Fibroblast of lung (primary cell): ENCODE data around the gene TNFRSF1A. TPM values are rescaled to one million over a fixed set of nuclear protein-coding genes. Genes with fewer than 3 reads are reported as not detected.

ENCODE experiments used
- DNase-seq, 2 donors: peaks; one replicate each; pipeline versions ENCODE4 v3.0.0 to v3.0.0-alpha.2; 2010; ENCODE audit warnings: low read depth in 2 of 2
- H2AFZ ChIP-seq: 2 replicates; pipeline ENCODE4 v1.5.1; 2012; ENCODE audit warnings: low read length, control low read depth, inconsistent platforms
- H3K27ac ChIP-seq: 2 replicates; pipeline ENCODE4 v1.5.1; 2011; ENCODE audit warnings: low read length, control low read depth; ENCODE audit not compliant: insufficient read depth
- H3K27me3 ChIP-seq: 2 replicates; pipeline ENCODE4 v1.5.1; 2011; ENCODE audit warnings: mild to moderate bottlenecking, low read length; ENCODE audit not compliant: control insufficient read depth, insufficient read depth
- H3K36me3 ChIP-seq: 2 replicates; pipeline ENCODE4 v1.5.1; 2011; ENCODE audit warnings: low read length; ENCODE audit not compliant: control insufficient read depth, insufficient read depth
- H3K4me1 ChIP-seq: 2 replicates; pipeline ENCODE4 v1.5.1; 2011; ENCODE audit warnings: low read length; ENCODE audit not compliant: control insufficient read depth, insufficient read depth; ENCODE audit errors: extremely low read depth
- H3K4me2 ChIP-seq: 2 replicates; pipeline ENCODE4 v1.5.1; 2011; ENCODE audit warnings: low read length, control low read depth; ENCODE audit not compliant: insufficient read depth; ENCODE audit errors: extremely low read depth
- H3K4me3 ChIP-seq, 4 experiments: fragments of 200-600 bp in 1 of 4; sonication (generic) in 1 of 4; replicated peaks in 1 of 4; 2 replicates each; pipeline ENCODE4 v1.5.1; 2011 to 2016; ENCODE audit warnings: low read length in 4 of 4, low read depth in 3 of 4, mild to moderate bottlenecking in 3 of 4, control low read depth in 2 of 4, inconsistent platforms in 1 of 4, mixed read lengths in 1 of 4; ENCODE audit not compliant: insufficient read depth in 1 of 4; ENCODE audit errors: control extremely low read depth in 1 of 4
- H3K79me2 ChIP-seq: 2 replicates; pipeline ENCODE4 v1.5.1; 2012; ENCODE audit warnings: mild to moderate bottlenecking, low read length, inconsistent platforms; ENCODE audit not compliant: control insufficient read depth, insufficient read depth
- H3K9ac ChIP-seq: 2 replicates; pipeline ENCODE4 v1.5.1; 2011; ENCODE audit warnings: mild to moderate bottlenecking, low read length, control low read depth; ENCODE audit not compliant: insufficient read depth
- H3K9me3 ChIP-seq: 2 replicates; pipeline ENCODE4 v1.5.1; 2012; ENCODE audit warnings: low read depth, low read length; ENCODE audit not compliant: control insufficient read depth, insufficient read depth
- H4K20me1 ChIP-seq: 2 replicates; pipeline ENCODE4 v1.5.1; 2011; ENCODE audit warnings: low read length; ENCODE audit not compliant: control insufficient read depth, insufficient read depth; ENCODE audit errors: extremely low read depth
- EZH2 ChIP-seq: IDR thresholded peaks from 2 replicates; pipeline ENCODE4 v1.5.1; 2012; ENCODE audit warnings: low read length, control low read depth, mild to moderate bottlenecking; ENCODE audit errors: missing control alignments
- polyA plus RNA-seq, 2 donors: library from polyadenylated mRNA; depleted of rRNA in 1 of 2; stranded (reverse) in 1 of 2; unstranded in 1 of 2; fragments of >200 nt; gene quantifications; 2 replicates each; pipeline ENCODE4 v1.2.1, GENCODE V29; 2011 to 2012; ENCODE audit warnings: missing spikeins in 1 of 2
- total RNA-seq: library from RNA; depleted of rRNA; stranded (reverse); fragments of >200 nt; gene quantifications from 2 replicates; pipeline ENCODE4 v1.2.1, GENCODE V29; 2014
- TF ChIP-seq, protein P1 (sequence below), 2 donors: IDR thresholded peaks in 1 of 2; conservative IDR thresholded peaks in 1 of 2; 1 replicate in 1 of 2; 2 replicates in 1 of 2; pipeline ENCODE4 v1.5.1; 2011 to 2012; ENCODE audit warnings: low read length in 2 of 2, control low read depth in 1 of 2, inconsistent platforms in 1 of 2, low read depth in 1 of 2, mild to moderate bottlenecking in 1 of 2

Gene TNFRSF1A
- total and polyA plus RNA-seq, 2 donors (not counting 1 experiment from before 2014, with no cell fraction given) = 157 to 257 TPM

DNA sequence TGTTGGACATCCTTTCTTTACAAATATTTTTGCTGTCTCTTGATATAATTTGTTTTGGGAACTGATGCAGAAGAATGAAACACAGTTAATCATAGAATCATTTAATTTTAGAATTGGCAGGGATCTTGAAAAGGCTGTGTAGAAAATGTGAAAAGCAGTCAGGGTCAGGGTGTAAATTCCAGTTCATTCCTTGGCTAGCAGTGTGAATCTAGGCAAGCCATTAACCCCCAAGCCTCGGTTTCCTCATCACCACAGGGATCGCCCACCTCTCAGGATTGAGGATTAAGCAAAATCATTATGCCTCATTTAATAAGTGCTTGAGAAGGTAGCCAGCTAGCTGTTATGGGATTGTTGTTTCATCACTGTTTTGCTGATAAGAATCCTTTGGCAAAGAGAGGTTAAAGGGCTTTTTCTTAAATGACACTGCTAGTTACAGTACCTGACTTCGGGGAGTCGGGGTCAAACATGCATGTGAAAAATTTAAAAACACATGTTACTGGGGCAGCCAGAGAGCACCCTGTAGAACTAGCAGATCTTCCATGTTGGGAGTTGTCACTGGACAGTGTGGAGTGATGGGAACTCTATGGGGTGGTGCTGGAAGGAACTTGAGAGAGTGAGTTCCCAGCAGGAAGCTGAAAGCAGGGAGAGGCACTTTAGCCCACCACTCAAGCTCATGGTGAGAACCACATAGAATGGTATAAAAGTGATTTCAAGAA lies 10.7 kb downstream of the TNFRSF1A start:
- H3K79me2 ChIP-seq = peaks cover 58% of the 10 kb centered on the region
- no peak overlapping the region for H3K4me2 ChIP-seq
- peaks cover 44% of the 10 kb centered on the region for H3K4me1 ChIP-seq
- TF ChIP-seq, protein P1, sequence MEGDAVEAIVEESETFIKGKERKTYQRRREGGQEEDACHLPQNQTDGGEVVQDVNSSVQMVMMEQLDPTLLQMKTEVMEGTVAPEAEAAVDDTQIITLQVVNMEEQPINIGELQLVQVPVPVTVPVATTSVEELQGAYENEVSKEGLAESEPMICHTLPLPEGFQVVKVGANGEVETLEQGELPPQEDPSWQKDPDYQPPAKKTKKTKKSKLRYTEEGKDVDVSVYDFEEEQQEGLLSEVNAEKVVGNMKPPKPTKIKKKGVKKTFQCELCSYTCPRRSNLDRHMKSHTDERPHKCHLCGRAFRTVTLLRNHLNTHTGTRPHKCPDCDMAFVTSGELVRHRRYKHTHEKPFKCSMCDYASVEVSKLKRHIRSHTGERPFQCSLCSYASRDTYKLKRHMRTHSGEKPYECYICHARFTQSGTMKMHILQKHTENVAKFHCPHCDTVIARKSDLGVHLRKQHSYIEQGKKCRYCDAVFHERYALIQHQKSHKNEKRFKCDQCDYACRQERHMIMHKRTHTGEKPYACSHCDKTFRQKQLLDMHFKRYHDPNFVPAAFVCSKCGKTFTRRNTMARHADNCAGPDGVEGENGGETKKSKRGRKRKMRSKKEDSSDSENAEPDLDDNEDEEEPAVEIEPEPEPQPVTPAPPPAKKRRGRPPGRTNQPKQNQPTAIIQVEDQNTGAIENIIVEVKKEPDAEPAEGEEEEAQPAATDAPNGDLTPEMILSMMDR (conservative IDR thresholded peaks at IDR 0.05 in 1 of 2, IDR thresholded peaks at IDR 0.05 in 1 of 2; ENCODE audit: low read depth in 1 of 2, low read length in 2 of 2) = no peak
- no peak for TF ChIP-seq EZH2
- H3K4me3 ChIP-seq = no peak overlapping the region
- no peak for DNase-seq
- H3K9ac ChIP-seq = no peak overlapping the region
- H4K20me1 ChIP-seq = no peaks in the 10 kb centered on the region
- H3K9me3 ChIP-seq = no peaks in the 10 kb centered on the region
- H2AFZ ChIP-seq = no peak overlapping the region
- no peak overlapping the region for H3K27ac ChIP-seq
- H3K36me3 ChIP-seq = peaks cover 57% of the 10 kb centered on the region
- H3K27me3 ChIP-seq = no peaks in the 10 kb centered on the region

DNA sequence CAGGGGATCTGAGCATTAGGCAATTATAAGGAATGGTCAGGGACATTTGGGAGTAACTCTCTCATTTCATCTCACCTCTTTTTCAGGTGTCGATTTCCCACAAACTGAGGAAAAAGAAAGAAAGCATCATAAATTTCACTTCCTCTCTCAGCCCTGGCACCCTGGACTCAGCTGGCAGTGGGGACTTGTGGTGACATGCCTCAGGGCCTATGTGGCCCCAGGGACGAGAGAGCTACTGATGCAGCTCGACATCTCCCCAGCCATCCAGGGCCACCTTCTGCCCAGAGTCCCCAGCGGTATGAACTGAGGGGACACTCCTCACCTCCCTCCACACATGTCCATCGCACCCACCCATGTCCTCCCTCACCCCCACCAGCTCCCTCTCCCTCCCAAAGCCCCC lies 11.7 kb downstream of the TNFRSF1A start:
- Histone ChIP-seq H3K36me3 (peaks cover 58% of the 10 kb centered on the region), H3K27me3 (no peaks in the 10 kb centered on the region), H3K4me3 (no peak overlapping the region), H3K79me2 (peaks cover 54% of the 10 kb centered on the region), H2AFZ (no peak overlapping the region), H3K4me2 (no peak overlapping the region), H3K9ac (no peak overlapping the region), H3K9me3 (no peaks in the 10 kb centered on the region), H4K20me1 (no peaks in the 10 kb centered on the region), H3K4me1 (peaks cover 45% of the 10 kb centered on the region), H3K27ac (no peak overlapping the region)
- no peak for DNase-seq
- TF ChIP-seq, protein P1 (conservative IDR thresholded peaks at IDR 0.05 in 1 of 2, IDR thresholded peaks at IDR 0.05 in 1 of 2; ENCODE audit: low read depth in 1 of 2, low read length in 2 of 2) = no peak
- TF ChIP-seq EZH2 = no peak

DNA sequence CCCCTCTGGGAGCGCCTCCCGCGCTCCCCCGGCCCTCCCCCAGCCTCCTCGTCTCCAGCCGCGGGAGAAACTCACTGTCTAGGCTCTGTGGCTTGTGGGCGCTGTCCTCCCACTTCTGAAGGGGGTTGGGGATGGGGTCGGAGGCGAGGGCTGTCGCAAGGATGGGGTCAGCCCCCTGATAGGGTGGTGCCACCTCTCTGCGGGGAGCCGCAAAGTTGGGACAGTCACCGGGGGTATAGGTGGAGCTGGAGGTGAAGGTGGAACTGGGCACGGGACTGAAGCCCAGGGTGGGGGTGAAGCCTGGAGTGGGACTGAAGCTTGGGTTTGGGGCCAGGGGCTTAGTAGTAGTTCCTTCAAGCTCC lies 12.2 kb downstream of the TNFRSF1A start:
- H3K9ac ChIP-seq = no peak overlapping the region
- peaks cover 49% of the 10 kb centered on the region for H3K79me2 ChIP-seq

More for the DNA sequence above, 12.2 kb downstream of the TNFRSF1A start:
- no peak overlapping the region for H3K4me2 ChIP-seq
- H3K36me3 ChIP-seq = peaks cover 59% of the 10 kb centered on the region
- no peaks in the 10 kb centered on the region for H4K20me1 ChIP-seq
- no peak for DNase-seq
- peaks cover 45% of the 10 kb centered on the region for H3K4me1 ChIP-seq
- no peaks in the 10 kb centered on the region for H3K27me3 ChIP-seq
- TF ChIP-seq, protein P1 (conservative IDR thresholded peaks at IDR 0.05 in 1 of 2, IDR thresholded peaks at IDR 0.05 in 1 of 2; ENCODE audit: low read depth in 1 of 2, low read length in 2 of 2) = no peak
- TF ChIP-seq EZH2 = no peak
- H3K27ac ChIP-seq = no peak overlapping the region
- no peak overlapping the region for H3K4me3 ChIP-seq
- H2AFZ ChIP-seq = no peak overlapping the region
- H3K9me3 ChIP-seq = no peaks in the 10 kb centered on the region
